GM19468 (cell line): ENCODE results near the gene CYBC1.

ENCODE experiments used
- ATAC-seq: cut with Tn5 transposase; IDR thresholded peaks from one replicate; pipeline ENCODE4 v1.9.1; 2021; ENCODE audit warnings: mild to moderate bottlenecking, moderate library complexity, moderate number of reproducible peaks; ENCODE audit not compliant: unreplicated experiment; ENCODE audit errors: extremely low read depth

CYBC1 gene

GRCh38 chr17:82450357-82451106 lies at the start of gene CYBC1:
Gene CYBC1 (minus strand): TSS chr17:82450752. CDS start chr17:82449254, 1,498 bp downstream.
- peak; percentile 36 for ATAC-seq

DNA sequence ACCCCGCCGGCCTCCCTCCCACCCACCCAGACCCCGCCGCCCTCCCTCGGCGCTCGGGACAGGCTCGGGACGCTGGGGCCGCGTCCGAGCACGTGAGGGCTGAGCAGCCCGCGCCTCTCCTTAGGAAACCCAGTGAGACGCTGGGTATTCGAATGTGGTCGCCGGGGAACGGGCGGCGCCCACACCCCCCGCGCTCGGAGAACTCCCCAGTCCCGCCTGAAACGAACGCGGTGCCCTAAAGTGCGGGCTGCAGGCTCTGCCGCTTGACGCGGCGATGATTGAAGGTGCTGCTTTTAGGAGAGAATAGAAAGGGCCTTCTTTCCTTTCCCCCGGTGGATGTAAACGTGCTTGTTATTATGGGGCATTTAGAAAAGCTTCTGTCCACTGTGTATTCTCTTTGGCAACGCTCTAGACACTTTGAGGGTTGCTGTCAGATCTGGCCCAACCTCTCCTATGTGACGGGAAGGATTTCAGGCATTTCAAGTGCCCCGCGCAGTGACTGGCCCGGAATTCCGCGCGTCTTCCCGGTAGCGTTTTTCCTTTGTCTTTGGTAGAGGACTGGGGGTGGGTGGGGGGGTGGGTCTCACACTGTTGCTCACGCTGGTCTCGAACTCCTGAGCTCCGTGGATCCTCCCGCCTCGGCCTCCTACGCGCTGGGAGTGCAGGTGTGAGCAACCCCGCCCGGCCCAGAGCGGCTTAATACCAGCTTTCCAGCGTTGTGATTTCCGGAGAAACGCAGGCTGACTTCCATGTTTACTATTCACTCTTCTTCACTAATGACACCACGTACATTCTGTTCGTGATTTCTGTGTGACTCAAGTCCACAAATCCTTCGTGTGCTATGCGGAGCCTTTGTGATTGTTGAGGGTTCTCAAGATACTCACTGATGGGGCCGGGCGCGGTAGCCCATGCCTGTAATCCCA lies 47.2 kb upstream of the CYBC1 start:
- ATAC-seq: no peak

DNA sequence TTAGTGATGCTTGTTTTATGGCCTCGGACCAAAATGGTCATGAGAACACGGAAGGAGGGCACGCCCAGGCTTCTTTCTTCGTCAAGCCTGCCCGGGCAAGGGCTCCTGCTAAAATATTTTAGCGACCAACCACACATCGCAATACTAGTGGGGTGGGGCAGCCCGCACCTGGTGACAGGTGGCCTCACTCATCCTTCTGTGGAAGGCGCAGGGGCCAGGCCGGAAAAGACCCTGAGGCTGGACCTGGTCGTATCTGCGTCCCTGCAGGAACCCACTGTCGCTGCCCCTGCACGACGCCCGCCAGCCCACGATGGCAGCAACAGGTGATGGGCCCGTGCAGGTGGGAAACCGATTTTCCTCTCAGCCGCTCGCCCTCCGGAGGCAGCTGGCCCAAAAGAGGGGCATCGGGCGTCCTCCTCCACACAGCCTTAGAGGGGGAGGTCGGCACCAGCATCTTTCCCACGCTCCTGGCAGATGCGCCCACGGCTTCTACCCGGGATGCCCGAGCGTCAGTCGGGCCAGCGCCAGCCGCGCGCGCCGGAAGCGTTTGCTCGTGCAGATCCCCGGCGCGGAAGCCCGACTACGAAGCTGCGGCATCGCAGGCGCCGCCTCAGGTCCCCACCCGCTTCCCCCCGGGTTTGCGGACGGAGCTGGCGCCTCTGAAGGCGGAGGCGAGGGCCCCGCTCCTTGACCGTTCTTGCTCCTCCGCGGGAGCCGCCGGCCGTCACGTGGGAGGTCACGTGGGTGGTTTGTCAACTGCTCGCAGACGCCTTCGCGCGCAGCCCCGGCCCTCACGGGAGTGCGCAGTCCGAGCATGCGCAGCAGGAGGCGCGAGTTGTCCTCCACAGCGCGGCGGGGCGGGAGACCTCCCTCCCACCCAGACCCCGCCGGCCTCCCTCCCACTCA lies 46.2 kb upstream of the CYBC1 start:
- peak; percentile 62 for ATAC-seq

GRCh38 chr17:82495844-82496528 lies 45.4 kb upstream of the CYBC1 start:
- ATAC-seq: no peak

GRCh38 chr17:82494236-82495055 lies 43.9 kb upstream of the CYBC1 start:
- no peak for ATAC-seq

DNA sequence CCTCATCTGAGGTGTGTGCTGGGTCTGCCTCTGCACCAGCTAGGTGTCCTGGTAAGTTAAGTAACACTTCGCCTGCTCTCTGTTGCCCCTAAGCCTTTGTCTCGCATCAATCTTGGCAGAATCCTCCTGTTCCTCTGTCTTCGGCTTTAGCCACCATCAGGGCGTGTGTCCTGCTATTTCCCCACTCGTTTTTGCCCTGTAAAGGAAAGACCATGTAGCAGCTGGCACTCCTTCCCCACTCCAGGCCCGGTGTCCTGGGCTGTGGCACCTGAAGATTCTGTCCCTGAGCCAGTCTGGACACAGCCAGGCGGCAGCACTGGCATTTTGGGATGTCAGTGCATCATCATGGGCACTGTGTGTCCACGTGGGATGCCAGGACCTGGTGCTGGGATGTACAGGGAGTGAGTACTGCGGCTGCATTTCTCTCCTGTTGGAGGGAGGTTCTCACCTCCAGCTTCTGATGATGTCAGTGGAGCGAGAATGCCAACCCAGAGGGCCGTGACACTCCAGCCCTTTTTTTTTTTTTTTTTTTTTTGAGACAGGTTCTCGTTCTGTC lies 42.8 kb upstream of the CYBC1 start:
- no peak for ATAC-seq

DNA sequence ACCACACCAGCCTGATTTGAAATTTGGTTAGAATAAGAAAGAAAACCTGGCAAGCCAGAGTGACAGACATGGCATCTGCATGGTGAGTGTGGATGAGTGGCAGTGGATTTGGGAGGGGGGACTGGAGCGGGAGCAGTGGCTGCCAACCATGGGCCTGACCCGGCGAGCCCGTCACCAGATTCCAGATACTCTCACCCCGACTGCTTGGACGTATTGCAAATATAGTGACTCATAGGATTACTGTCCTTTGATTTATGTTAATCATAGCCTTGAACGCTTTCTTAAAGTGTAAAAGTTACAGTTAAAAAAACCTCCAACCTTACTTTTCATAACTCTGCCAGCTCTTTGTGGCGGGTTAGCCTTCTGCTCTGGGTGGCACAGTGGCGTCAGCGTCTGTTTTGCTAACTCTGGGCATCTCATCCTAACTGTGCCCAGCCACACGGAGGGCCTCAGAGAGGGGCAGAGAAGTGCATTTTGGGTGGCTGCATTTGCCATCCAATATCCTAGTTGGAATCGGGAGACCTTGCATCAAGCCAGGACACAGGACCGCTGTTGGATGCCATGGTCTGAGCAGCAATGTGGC lies 42.2 kb upstream of the CYBC1 start:
- no peak for ATAC-seq

DNA sequence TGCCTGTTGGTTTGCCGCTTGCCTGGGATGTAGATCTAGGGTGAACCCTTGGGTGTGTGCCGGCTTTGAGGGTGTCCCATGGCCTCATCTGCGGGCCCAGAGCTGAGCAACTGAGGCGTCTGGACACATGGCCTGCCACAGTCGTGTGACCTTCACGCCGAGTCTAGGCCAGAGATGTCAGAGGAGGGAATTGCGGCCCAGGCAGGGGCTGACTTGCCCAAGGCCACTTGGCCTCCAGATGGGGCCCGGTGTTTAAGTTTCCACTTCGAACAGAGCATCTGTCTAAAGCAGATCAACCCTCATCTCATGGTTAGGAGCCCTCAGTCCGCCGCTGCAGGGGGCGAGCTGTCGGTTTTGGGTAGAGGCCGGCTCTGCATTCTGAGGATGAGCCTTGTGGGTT lies 41.0 kb upstream of the CYBC1 start:
- no peak for ATAC-seq

- no peak for ATAC-seq
These were observed 40.6 kb upstream of the CYBC1 start for GRCh38 chr17:82491196-82491530.

GRCh38 chr17:82490512-82491195 lies 40.1 kb upstream of the CYBC1 start:
- ATAC-seq: no peak

- no peak for ATAC-seq
These were observed 39.4 kb upstream of the CYBC1 start for GRCh38 chr17:82489851-82490511.

DNA sequence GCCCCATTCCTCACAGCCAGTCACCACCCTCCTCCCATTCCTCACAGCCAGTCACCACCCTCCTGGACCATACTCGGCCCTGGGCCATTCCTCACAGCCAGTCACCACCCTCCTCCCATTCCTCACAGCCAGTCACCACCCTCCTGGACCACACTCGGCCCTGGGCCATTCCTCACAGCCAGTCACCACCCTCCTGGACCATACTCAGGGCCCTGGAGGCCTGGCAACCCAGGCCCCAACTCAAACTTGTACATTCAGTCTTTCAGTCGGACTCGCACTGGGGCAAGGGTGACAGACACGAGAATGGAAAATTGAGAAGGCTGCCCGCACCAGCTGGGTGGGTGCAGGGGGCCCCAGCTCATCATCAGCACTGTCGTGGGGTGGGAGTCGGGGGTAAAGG lies 38.6 kb upstream of the CYBC1 start:
- no peak for ATAC-seq

- ATAC-seq: no peak
These were observed 37.4 kb upstream of the CYBC1 start for GRCh38 chr17:82487910-82488309.

- no peak for ATAC-seq
These were observed 35.9 kb upstream of the CYBC1 start for GRCh38 chr17:82486231-82487094.

DNA sequence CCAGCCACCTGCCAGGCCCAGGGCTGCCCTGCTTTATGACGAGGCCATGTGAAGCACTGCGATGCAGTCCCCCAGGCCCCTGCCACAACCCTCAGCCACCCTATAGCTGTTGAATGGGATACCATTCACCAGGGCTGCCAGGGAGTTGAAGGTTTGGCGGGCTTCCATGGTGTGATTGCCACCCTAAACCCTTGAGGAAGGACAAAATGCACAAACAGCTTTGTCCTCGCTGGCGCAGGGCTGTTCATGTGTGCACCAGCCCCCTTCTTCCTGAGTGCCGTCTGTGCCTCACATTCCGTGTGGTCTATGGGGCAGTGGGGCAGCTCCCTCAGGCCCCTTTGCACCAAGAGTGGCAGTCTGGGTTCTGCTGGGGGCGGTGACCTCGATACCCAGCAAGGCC lies 33.3 kb upstream of the CYBC1 start:
- no peak for ATAC-seq

GRCh38 chr17:82483204-82483660 lies 32.7 kb upstream of the CYBC1 start:
- no peak for ATAC-seq
